ENCODE data around the gene NOB1.
"Not testable (repeated sequence)": the region's sequence is repeated elsewhere in the genome, so short reads cannot be mapped to it uniquely, and the experiment has no call there.

NOB1 gene

DNA sequence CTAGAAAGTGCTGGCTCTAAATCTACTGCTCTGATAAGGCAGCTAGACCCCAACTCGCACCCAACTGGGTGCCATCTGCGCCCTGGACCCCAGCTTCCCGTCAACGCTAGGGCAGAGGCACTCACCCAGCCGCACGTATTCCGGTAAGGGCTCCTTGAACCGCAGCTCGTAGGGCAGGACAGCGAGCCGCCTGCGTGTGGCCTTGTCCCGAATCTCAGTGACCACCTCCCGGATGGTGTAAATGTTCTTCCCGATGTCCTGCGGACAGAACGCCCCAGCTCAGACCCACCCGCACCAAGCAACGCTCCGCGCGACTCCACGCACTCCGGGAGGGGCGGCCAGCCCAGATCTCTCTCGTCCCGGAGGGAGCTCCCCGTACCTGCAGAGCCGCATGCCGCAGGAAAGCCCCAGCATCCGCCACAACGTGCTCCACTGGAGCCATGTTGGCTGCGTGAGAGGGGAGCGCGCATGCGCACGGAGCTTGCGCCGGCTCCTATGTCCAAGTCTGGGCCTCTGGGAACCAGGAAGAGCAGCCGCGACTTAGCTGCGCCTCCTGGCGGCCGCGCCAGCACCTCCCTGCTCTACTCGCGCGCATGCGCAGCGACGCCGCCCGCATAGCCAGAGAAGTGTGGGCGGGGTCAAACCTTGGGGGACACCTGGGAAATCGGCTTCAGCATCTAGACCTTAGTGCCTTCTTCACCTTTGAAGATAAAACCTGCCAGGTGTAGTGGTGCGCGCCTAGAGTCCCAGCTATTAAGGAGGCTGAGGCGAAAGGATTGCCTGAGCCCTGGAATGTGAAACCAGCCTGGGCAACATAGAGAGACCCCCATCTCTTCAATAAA, at the start of gene NOB1:
Gene NOB1, minus strand, starts transcription at position 458 of the 842 bp plus-strand sequence. Its CDS starts 16 bp downstream, at position 442.
- DNase-seq = peak; percentile 49

DNA sequence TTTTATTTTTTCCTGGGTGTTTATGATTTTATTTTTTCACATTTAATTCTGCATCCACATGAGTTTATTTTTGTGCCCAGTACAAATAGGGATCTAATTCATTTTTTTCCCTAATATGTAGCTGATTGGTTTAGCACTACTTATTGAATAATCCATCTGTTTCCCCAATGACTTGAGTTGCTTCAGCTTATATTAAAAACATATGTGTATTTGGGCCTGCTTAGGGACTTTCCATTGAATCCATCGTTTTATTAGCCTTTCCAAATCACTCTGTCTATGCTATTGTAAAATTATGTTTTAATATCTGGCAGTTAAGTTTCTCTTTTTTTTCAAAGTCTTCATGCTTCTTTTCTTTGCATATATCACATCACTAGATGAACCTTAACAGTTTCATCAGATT, 49.6 kb upstream of the NOB1 start:
- DNase-seq = no peak

DNA sequence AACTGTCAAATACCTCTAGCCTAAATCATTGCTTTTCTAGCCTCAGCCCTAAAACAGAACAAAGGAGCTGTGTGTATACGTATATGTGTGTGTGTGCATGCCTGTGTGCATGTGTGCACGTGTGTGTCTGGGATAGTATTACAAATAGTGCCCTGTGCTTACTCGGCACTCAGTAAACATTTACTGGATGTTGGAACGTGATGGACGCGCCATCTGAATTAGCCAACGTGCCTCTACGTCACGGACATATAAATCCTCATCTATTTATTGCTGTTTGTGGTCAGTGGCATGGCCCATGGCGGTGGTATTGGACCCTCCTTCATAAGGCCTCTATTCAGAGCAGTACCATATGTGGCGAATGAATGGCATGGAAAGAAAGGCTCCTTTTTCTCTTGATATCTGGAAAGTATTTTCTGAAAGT, 44.9 kb upstream of the NOB1 start:
- DNase-seq = no peak

DNA sequence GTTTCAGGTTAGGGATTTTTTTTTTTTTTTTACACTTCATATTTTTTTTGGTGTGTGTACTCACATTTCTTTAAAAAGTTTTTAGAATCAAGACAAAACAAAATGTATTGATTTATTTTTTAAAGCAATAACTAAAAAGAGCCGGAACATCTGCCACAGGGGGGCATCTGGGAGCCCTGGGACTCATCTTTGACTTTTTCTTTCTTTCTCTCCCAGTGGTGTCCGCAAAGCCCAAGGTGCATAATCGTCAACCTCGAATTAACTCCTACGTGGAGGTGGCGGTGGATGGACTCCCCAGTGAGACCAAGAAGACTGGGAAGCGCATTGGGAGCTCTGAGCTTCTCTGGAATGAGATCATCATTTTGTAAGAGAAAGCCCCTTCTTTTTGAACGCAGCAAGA, 43.7 kb upstream of the NOB1 start:
- DNase-seq = no peak

DNA sequence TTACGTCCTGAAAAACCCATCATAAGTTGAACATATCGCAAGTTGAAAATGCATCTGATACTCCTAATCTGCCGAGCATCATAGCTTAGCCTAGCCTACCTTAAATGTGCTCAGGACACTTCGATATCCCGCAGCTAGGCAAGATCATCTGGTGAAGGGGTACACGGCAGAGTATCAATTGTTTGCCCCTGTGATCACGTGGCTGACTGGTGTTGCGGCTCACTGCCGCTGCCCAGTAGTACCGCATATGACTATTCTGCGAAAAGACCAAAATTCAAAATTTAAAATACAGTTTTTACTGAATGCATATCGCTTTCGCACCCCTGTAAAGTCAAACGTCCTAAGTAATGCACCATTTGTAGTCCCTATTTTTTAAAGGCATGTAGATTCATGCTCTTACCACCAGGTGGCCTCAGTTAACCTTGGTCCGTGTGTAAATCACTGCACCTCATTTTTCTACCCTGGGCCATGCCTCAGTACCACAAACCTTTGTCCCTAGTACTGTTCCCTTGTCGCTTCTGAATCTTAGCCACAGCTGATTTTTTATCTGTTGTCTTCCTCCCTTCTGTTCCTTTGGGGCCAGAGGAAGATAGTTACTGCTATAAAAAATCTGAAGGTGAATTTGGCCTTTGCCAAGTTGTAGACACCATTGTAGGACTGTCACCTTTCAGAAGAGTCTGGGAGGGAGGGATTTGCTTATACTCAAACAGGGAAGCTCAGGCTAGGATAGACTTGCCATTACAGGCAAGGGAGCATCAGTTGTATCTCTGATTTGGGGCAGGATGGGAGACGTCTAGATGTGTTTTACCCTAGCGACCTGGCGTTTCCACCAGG, 41.8 kb upstream of the NOB1 start:
- DNase-seq = peak; percentile 3

DNA sequence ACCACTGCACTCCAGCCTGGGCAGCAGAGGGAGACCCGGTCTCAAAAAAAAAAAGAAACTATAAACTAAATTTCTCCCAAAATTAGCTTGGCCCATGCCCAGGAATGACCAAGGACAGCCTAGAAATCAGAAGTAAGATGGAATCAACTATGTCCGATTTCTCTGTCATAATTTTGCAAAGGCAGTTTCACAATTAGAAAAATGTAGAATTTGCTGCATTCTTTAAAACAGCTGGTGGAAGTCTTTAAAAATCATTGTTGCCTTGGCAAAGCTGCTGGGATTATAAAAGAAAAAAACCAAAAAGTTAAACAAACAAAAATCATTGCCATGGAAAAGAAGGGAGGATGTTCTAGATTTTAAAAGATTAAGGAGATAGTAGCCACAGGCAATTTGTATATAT, 39.8 kb upstream of the NOB1 start:
- no peak for DNase-seq

DNA sequence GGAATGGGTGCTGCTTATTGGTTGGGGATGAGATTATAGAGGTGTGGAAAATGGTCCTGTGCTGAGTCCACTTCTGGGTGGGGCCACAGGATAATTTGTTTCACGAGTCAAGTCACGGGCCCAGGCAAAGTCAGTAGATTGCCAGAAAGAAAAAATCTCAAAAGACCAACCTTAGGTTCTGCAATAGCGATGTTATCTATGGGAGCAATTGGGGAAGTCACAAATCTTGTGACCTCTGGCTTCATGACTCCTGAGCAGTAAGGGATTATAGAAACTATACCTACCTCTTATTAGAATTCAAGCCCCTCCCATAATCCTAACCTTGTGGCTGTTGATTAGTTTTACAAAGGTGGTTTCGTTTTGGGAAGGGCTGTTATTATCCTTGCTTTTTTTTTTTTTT, 38.8 kb upstream of the NOB1 start:
- no peak for DNase-seq

DNA sequence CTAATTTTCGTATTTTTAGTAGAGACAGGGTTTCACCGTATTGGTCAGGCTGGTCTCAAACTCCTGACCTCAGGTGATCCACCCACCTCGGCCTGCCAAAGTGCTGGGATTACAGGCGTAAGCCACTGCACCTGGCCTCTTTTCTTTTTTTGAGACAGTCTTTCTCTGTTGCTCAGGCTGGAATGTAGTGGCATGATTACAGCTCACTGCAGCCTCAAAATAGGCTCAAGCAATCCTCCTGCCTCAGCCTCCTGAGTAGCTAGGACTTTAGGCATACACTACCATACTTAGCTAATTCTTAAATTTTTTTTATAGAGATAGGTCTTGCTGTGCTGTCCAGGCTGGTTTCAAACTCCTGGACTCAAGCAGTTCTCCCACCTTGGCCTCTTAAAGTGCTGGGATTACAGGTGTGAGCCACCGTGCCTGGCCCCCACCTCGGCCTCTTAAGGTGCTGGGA, 36.7 kb upstream of the NOB1 start:
- DNase-seq = not testable (repeated sequence)

DNA sequence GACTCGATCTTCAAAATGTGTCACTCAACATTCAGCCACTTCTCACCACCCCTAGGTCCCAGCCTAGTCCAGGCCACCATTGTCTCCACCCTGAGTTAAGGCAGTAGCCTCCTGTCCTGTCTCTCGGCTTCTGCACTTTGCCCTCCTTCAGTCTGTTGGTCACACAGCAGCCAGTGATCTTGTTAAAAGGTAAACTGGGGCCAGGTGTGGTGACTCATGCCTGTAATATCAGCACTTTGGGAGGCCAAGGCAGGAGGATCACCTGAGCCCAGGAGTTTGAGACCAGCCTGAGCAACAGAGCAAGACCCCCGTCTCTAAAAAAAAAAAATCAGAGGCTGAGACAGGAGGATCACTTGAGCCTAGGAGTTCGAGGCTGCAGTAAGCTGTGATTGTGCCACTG, 33.2 kb upstream of the NOB1 start:
- no peak for DNase-seq

DNA sequence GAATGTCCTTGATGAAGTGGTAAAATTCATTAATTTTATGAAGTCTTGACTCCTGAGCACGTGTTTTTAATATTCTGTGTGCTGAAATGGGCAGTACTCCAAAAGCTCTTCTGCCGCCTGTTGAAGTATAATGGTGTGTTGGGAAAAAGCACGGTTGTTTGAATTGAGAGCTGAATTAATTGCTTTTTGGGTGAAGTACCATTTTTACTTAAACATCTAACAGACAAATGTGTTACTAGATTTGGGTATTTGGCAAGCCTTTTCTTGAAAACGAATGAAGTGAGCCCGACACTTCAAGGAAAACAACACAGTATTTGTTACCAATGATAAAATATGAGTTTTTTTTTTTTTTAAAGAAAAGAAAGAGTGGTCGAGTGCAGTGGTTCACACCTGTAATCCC, 29.9 kb upstream of the NOB1 start:
- DNase-seq = no peak

DNA sequence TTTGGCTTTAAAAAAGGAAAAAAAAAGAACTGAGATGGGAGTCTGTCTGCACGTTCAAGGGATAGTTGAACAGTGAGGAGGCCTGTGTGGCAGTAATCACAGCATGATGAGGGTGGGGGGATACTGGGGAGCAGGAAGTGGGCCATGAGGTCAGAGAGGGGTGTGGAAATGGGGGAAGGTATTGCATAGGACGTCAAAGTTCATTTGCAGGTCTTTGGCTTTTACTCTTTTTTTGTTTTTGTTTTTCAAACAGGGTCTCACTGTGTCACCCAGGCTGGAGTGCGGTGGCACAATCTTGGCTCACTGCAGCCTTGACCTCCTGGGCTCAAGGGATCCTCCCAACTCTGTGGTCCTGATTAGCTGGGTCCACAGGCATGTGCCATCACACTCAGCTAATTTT, 26.4 kb upstream of the NOB1 start:
- DNase-seq = no peak

DNA sequence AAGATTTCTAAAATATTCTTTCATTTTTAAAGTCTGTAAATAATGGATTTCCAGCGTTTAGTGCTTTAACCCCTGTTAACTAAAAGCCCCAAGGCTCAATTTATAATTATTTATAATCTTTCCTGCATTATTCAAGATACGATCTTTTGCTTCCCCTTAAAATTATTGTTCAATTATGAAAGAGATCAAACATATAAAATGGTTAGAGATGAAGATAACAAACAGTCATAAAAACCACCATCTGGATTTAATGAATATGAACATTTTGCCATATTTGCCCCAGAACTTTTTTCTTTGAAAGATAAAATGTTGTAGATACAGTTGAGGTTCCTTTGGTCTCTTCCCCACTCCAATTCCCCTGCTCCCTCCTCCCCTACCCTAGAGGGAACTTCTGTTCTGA, 25.0 kb upstream of the NOB1 start:
- DNase-seq = no peak

DNA sequence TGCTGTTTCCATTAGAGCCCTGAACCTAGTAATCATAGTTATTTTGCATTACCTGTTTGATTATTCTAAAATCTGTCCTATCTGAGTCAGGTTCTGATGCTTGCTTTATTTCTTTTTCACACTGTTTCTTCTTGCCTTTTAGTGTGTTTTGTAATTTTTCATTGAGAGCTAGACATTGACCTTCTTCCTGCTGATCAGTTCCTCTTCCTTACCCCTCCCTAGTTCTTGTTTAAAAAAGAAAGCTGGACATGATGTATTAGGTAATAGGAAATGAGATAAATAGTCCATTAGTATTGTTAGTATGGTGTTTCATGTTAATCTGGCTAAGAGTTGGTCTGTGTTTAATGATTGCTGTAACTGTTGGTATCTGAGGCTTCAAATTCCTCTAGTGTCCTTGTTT, 20.8 kb upstream of the NOB1 start:
- DNase-seq = no peak

DNA sequence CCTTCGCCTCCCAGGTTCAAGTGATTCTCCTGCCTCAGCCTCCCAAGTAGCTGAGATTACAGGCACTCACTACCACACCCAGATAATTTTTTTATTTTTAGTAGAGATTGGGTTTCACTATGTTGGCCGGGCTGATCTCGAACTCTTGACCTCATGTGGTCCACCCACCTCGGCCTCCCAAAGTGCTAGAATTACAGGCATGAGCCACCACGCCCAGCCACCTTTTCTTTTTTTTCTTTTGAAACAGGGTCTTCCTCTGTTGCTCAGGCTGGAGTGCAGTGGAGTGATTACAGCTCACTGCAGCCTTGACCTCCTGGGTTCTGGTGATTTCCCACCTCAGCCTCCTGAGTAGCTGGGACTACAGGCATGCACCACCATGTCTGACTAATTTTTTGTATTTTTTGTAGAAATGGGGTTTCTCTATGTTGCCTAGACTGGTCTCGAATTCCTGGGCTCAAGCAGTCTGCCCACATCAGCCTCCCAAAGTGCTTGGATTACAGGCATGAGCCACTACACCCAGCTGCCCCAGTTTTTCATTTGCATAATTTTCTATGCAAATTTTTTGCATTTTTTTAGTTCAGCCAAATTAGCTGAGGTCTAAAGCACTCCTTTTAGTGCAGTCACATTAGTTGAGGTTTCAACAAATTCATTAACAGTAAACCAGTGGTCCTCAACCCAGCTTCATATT, 18.7 kb upstream of the NOB1 start:
- no peak for DNase-seq

DNA sequence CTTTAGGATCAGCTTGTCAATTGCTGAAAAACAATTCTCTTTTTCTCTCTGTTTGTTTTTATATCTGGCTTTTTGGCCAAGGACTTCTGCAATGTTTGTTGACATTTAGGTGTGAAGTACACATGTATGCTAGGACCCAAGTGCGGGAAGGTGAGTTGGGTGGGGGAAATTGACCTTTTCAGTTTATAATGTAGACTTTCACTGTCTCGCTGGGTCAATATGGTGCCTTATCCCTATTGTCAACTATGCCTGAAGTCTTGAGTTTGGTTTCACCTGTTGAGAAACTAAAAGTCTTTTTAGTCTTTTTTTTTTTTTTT, 16.9 kb upstream of the NOB1 start:
- no peak for DNase-seq

DNA sequence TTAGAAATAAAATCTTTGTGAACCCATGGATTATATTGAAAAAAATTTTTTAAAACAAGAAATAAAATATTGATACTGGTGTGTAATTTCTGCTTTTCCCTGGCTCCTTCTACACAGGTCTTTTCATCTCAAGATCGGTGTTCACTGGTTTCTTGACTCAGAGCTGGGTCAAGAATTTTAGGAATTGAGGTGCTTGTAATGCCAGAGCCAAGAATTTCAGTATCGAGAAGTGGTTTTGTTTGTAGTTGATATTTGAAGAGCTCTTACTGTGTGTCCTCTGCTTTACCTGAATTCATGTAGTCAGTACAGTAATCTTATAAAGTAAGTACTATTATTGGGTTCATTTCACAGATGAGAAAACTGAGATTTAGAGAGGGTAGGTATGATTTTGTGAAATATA, 14.7 kb upstream of the NOB1 start:
- no peak for DNase-seq

DNA sequence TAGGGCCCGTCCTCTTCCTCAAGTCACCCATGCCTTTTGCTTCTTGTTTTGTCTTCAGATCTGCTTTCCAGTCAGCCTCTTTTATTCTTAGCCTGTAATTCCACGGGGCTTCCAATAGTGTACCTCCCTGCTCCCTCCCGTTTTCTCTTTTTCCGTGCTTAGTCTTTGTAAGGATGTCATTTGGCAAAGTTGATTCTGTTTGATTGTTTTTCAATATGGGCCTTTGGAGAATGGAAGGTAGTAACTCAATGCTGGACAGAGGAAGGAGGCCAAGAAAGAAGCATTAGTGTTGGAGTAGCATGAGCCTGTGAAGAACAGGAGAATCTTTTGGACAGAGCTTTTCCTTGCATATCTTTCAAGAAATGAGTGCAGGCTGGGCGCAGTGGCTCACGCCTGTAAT, 13.9 kb upstream of the NOB1 start:
- DNase-seq = no peak

DNA sequence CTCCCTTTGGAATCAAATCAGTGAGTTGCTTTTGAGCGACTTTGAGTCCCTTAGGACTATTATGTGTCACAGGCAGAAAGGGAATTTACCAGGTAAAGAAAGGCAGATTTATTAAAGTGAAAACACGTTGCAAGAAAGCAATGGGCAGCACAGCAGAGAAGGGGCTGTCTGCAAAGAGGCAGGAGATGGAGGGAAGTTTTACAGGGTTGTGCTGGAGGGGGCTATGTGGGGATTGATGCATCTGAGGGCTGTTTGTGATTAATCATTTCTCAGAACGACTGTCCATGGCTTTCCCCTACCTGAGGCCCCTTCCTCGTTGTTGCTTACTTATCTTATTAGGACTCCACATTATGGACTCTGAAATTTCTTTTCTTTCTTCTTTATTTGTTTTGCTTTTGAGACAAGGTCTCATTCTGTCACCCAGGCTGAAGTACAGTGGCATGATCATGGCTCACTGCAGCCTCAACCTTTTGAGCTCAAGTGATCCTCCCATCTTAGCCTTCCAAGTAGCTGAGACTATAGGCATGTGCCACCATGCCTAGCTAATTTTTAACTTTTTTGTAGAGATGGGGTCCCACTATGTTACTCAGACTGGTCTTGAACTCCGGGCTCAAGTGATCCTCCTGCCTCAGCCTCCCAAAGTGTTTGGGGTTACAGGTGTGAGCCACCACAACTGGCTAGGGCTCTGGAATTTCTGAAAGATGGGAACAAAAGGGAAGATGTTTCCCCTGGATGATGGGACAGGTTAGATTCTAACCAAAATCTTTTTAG, 12.9 kb upstream of the NOB1 start:
- no peak for DNase-seq

DNA sequence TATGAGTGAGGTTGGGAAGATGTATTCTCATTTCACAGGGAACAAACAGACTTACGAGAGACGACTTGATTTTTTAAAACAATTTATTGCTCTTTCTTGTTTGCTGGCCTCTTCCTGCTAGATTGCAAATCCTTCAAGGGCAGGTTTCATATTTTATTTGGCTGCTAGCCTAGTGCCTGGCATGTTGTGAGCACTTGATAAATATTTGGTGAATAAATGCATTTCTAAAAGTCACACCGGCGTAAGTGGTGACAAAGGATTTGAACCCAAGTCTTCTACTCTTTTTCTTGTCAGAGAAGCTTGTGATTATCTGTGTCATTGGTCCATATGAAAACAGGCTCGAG, 8.8 kb upstream of the NOB1 start:
- no peak for DNase-seq

DNA sequence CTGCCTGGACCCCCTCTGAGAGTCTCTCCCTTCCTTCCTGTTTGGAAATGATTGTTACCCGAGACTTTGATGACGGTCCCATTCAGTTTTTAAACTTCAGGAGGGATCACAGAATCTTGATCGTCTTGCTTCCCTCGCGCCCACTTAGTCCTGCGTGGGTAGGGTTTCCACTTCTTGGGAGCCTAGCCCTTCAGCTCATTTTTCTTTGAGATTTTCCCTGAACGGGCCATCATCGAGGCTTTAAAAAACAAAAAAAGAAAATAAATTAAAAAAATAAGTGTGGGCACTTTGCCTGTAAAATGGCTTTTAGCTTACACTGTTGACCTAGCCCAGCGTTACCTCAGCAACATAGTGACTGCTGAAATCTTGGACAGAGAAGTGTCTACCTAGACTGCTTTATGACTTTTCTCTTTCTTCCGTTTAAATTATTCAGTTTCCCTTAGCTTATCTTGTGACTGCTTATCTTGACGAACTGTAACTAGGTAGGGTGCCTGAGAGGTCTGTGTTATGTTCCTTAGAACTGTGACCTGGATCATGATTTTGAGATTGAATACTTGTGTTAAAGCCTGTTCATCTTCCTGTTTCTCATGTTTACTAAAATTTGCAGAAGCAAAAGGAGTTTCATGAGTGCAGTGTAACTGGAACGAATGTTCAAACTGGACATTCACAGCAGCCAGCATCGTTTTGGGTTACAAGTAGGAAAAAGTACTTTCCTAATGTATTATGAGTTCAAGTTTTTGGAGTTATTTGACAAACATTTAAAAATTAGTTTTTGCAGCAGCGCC, 8.3 kb upstream of the NOB1 start:
- no peak for DNase-seq

DNA sequence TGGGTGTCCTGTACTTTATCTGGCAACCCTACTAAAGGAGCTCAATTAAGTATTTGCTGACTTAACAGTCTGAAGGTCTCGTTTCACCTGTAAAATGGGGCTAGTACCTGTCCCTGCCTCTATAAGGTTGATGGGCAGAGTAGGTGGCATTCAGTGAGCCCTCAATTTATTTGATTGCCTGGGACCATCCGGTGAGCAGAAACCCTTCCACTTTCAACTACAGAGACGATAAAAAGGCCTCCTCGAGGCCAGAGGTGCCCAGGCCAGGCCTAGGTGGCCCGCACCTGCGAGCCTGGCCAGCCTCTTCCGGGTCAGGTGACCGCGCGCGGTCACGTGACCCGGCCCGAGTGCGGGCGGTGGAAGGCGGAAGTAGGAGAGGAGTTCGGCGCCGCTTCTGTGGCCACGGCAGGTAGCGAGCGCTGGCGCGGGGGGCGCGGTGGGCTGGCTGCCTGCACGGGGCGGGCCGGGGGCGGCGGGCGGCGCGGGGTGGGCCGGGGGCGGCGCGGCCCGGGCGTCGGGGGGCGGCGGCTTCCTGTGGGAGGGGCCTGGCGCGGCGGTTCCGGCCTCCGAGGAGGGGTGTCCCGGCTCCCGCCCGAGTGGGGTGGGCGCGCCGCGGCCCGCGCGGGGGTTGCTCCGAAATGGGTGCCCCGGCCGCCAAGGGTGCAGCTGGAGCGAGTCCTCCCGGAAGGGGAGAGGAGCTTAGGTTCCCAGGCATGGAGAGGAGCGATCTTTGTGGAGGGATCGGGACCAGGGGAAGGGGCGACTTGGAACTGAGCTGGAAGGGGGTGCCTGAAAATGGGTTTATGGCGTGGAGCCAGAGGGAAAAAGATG, 7.5 kb upstream of the NOB1 start, which contains the start of gene WWP2:
Gene WWP2, plus strand, starts transcription at position 350 of the 831 bp plus-strand sequence. CDS start 24,679 bp downstream, outside the sequence.
- peak; percentile 6 for DNase-seq

Data from NCI-H2081 treated with DMSO at 0.1 percent for 48 hours (cell line).